Ovary (tissue), 3 donors: ENCODE results near the gene VIPR1.

Source experiments
- CTCF ChIP-seq, 3 donors: fragments of 450-650 bp in 2 of 3; fragments of 200-600 bp in 1 of 3; IDR thresholded peaks; one replicate each; pipeline versions ENCODE4 v1.5.1 to v1.8.0; 2016 to 2022; ENCODE audit warnings: antibody characterized with exemption in 3 of 3, mild to moderate bottlenecking in 1 of 3
- EP300 ChIP-seq: sonication (generic); formaldehyde crosslinking; IDR thresholded peaks from one replicate; pipeline ENCODE4 v1.6.1; 2017; ENCODE audit warnings: antibody characterized with exemption
- POLR2A ChIP-seq: fragments of 450-650 bp; IDR thresholded peaks from one replicate; pipeline ENCODE4 v1.6.1; 2017; ENCODE audit warnings: antibody characterized with exemption, mild to moderate bottlenecking, moderate library complexity
- donor health status: DM: no; HTN: no; CAD: no.

- no peak for TF ChIP-seq POLR2A
- TF ChIP-seq CTCF (IDR thresholded peaks at IDR 0.05), result no peak
- no peak for TF ChIP-seq EP300
These were observed 53.7 kb downstream of the VIPR1 start for GRCh38 chr3:42556089-42556632.
